Measurements from ENCODE around the gene SPR.
A peak's percentile ranks its signal among the peaks of the same experiment; 100 is the strongest.

Gene SPR

GRCh38 chr2:72920318-72921087, 33.3 kb downstream of the SPR start:
- no peak overlapping the region for H3K4me3 ChIP-seq (replicated peaks; ENCODE audit: low read depth, low read length)
- no peak for TF ChIP-seq CTCF (IDR thresholded peaks at IDR 0.05; ENCODE audit: low read length, missing control alignments)
- peak; percentile 33 for DNase-seq (ENCODE audit: low read depth)

GRCh38 chr2:72921088-72921851, 34.1 kb downstream of the SPR start:
- no peak for TF ChIP-seq CTCF (IDR thresholded peaks at IDR 0.05; ENCODE audit: low read length, missing control alignments)
- no peak for DNase-seq (ENCODE audit: low read depth)
- no peak overlapping the region for H3K4me3 ChIP-seq (replicated peaks; ENCODE audit: low read depth, low read length)

- H3K4me3 ChIP-seq (replicated peaks; ENCODE audit: low read depth, low read length), result no peak overlapping the region
- no peak for TF ChIP-seq CTCF (IDR thresholded peaks at IDR 0.05; ENCODE audit: low read length, missing control alignments)
- no peak for DNase-seq (ENCODE audit: low read depth)
These were observed 34.6 kb downstream of the SPR start for GRCh38 chr2:72921853-72922252.

- no peak for TF ChIP-seq CTCF (IDR thresholded peaks at IDR 0.05; ENCODE audit: low read length, missing control alignments)
- DNase-seq (ENCODE audit: low read depth), result no peak
- no peak overlapping the region for H3K4me3 ChIP-seq (replicated peaks; ENCODE audit: low read depth, low read length)
These were observed 36.7 kb downstream of the SPR start for GRCh38 chr2:72923833-72924352.

GRCh38 chr2:72924353-72925240, 37.4 kb downstream of the SPR start:
- no peak overlapping the region for H3K4me3 ChIP-seq (replicated peaks; ENCODE audit: low read depth, low read length)
- no peak for TF ChIP-seq CTCF (IDR thresholded peaks at IDR 0.05; ENCODE audit: low read length, missing control alignments)
- DNase-seq (ENCODE audit: low read depth), result no peak

- H3K4me3 ChIP-seq (replicated peaks; ENCODE audit: low read depth, low read length), result no peak overlapping the region
- DNase-seq (ENCODE audit: low read depth), result no peak
- TF ChIP-seq CTCF (IDR thresholded peaks at IDR 0.05; ENCODE audit: low read length, missing control alignments), result no peak
These were observed 38.2 kb downstream of the SPR start for GRCh38 chr2:72925328-72925943.
